ENCODE results near the gene TSC22D3.
"Not testable (repeated sequence)": the region's sequence is repeated elsewhere in the genome, so short reads cannot be mapped to it uniquely, and the experiment has no call there.

The TSC22D3 gene
- total RNA-seq, result 3.1 to 169 (median 15.0) reads per million in 17 experiments

- peak; percentile 38 to 75 (median 64) for DNase-seq
These were observed at the start of gene TSC22D3 for GRCh38 chrX:107775734-107776511. TSC22D3 (minus strand) TSS chrX:107775787; CDS start chrX:107775419, 368 bp downstream.

- peak; percentile 8 to 52 (median 28) for DNase-seq
These were observed 47.9 kb upstream of the TSC22D3 start for GRCh38 chrX:107823456-107823855.

GRCh38 chrX:107823042-107823441, 47.5 kb upstream of the TSC22D3 start:
- no peak for DNase-seq

GRCh38 chrX:107818900-107819521, 43.4 kb upstream of the TSC22D3 start:
- no peak for DNase-seq

- not testable (repeated sequence) for DNase-seq
These were observed 34.5 kb upstream of the TSC22D3 start for GRCh38 chrX:107810053-107810452.

- no peak for DNase-seq
These were observed 29.6 kb upstream of the TSC22D3 start for GRCh38 chrX:107805179-107805578.

- peak in 1 of 4 experiments; percentile 33 for DNase-seq
These were observed 28.8 kb upstream of the TSC22D3 start for GRCh38 chrX:107804427-107804826.

GRCh38 chrX:107787827-107788226, 12.2 kb upstream of the TSC22D3 start:
- no peak for DNase-seq

- DNase-seq, result no peak
These were observed 4.9 kb upstream of the TSC22D3 start for GRCh38 chrX:107780525-107780924.

- DNase-seq, result no peak
These were observed 1.9 kb upstream of the TSC22D3 start, which contains the start of gene NCBP2L for GRCh38 chrX:107777536-107777832. NCBP2L (plus strand) TSS chrX:107777733; CDS start chrX:107794221, 16,488 bp downstream.

- DNase-seq, result peak; percentile 85 to 91 (median 87)
These were observed 1.3 kb upstream of the TSC22D3 start for GRCh38 chrX:107776649-107777535.

- no peak for DNase-seq
These were observed 420 bp downstream of the TSC22D3 start for GRCh38 chrX:107775000-107775733.

GRCh38 chrX:107773906-107774435, 1.6 kb downstream of the TSC22D3 start:
- no peak for DNase-seq

- no peak for DNase-seq
These were observed 2.4 kb downstream of the TSC22D3 start for GRCh38 chrX:107773206-107773605.

- DNase-seq, result no peak
These were observed 5.8 kb downstream of the TSC22D3 start for GRCh38 chrX:107769581-107770317.

- DNase-seq, result no peak
These were observed 7.5 kb downstream of the TSC22D3 start for GRCh38 chrX:107768051-107768450.

GRCh38 chrX:107766470-107767150, 9.0 kb downstream of the TSC22D3 start:
- peak in 3 of 4 experiments; percentile 5 to 22 (median 16) for DNase-seq

- no peak for DNase-seq
These were observed 10.6 kb downstream of the TSC22D3 start for GRCh38 chrX:107764845-107765608.

- peak in 2 of 4 experiments; percentile 11 to 26 for DNase-seq
These were observed 11.9 kb downstream of the TSC22D3 start for GRCh38 chrX:107763647-107764046.

Measured in suppressor macrophage (primary cell).